Stimulated activated CD8-positive, alpha-beta memory T cell treated with anti-CD3 and anti-CD28 coated beads, Interleukin-2, amount 100 ng/mL, for 48 hours (primary cell): ENCODE data around the gene BCS1L.
"Not testable (repeated sequence)": the region's sequence is repeated elsewhere in the genome, so short reads cannot be mapped to it uniquely, and the experiment has no call there.

Experiments used
- DNase-seq, 2 donors: peaks; one replicate each; pipeline ENCODE4 v3.0.0-alpha.2; 2020; ENCODE audit warnings: low read depth in 2 of 2

BCS1L gene

DNA sequence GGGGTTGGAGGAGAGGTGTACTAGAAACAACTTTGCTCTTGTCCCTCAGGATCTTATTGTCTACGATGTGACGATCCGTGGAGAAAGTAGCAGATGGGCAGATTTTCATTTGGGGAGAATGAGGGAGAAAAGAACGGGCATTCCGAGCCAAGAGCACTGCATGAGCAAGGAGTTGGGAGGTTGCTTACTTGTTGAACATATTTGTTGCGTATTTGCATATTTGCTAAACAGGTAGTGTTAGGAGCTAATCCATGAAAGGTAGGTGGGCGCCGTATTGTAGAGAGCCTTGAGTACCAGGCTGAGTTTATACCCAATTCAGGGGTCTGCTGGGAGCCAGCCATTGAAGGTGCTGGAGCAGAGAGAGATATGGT lies 490 bp downstream of the BCS1L start:
- DNase-seq, result no peak

DNA sequence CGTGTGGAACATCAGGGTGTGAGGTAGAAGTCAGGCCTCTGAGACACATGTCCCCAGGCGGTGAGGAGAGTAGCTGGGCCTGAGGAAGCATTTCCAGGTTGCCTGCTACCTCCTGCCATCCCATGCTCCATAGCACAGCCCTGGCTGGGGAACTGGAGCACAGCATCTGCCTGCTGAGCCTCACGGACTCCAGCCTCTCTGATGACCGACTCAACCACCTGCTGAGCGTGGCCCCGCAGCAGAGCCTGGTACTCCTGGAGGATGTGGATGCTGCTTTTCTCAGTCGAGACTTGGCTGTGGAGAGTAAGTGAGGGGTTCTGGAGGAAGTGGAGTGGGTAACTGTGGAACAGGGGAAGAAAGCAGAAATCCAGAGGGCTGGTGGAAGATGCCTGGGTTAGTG lies 2.9 kb downstream of the BCS1L start:
- no peak for DNase-seq

DNA sequence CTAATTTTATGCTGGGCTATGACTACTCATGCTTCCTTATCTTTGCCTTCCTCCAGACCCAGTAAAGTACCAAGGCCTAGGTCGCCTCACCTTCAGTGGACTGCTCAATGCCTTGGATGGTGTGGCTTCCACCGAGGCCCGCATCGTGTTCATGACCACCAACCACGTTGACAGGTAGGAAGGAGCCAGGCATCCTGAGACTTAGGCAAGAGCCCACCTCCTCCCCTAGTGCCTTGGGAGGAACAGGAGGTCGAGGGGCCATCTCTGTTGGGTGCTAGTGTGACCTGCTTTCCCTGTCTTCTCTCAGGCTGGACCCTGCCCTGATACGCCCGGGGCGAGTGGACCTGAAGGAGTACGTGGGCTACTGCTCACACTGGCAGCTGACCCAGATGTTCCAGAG lies 3.3 kb downstream of the BCS1L start:
- DNase-seq, result no peak

DNA sequence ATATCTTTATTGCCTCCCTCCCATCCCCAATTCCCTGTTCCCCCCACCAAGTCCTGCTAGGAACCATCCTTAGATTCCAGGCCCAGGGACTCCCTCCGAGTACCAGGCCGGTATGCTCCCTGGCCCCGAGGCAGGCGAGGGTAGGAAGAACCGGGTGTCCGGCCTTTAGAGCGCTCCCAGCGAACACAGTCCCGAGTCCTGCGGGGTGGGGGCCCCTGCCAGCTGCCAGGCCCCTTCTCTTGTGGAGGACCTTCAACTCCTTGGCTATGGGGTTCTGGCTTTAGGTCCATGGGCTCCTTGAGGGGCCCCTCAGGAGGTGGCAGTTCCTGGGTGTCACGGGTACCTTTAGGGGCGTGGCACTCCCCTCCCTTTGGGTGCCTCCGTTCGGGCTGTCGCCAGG lies 4.4 kb downstream of the BCS1L start:
- DNase-seq, result no peak

DNA sequence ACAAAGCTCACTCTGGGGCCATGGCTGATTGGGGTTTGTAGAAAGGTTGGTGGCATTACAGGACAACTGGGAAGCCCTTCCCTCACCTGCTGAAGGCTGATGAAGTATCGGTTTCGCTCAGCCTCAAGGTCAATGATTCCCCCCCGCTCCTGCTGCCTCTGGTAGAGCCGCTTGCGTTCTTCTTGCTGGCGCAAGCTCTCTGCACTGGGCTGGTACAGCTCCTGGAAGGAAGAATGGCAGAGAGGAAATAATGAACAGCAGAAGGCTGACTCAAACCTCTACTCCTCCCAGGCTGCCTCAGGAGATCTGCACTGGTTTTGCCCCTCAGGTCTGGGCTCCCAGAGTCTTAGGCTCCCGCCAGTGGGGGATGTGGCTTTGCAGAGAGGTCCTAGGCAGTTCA lies 5.2 kb downstream of the BCS1L start:
- DNase-seq, result no peak

DNA sequence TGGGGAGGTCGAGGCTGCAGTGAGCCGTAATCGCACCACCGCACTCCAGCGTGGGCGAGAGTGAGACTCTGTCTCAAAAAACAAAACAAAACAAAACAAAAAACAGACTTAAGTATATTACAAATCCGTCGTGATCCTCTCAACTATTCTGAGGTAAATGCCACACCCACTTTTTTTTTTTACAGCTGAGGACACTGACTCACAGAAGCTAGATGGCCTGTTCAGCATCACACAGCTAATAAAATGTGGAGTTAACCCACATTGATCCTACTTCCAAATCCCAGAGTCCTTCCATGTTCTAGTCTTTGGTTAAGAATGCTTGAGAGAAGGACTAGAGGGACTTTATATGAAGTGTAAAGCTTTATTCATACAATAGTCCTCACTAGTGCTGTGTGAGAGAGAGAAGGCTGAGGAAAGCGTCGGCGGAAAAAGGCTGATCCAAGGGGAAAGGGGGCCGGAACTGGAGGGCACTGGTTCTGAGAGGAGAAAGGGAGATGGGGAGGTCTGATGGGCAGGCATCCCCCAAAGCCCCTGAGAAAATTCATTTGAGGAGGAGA lies 11.7 kb downstream of the BCS1L start:
- DNase-seq, result no peak

DNA sequence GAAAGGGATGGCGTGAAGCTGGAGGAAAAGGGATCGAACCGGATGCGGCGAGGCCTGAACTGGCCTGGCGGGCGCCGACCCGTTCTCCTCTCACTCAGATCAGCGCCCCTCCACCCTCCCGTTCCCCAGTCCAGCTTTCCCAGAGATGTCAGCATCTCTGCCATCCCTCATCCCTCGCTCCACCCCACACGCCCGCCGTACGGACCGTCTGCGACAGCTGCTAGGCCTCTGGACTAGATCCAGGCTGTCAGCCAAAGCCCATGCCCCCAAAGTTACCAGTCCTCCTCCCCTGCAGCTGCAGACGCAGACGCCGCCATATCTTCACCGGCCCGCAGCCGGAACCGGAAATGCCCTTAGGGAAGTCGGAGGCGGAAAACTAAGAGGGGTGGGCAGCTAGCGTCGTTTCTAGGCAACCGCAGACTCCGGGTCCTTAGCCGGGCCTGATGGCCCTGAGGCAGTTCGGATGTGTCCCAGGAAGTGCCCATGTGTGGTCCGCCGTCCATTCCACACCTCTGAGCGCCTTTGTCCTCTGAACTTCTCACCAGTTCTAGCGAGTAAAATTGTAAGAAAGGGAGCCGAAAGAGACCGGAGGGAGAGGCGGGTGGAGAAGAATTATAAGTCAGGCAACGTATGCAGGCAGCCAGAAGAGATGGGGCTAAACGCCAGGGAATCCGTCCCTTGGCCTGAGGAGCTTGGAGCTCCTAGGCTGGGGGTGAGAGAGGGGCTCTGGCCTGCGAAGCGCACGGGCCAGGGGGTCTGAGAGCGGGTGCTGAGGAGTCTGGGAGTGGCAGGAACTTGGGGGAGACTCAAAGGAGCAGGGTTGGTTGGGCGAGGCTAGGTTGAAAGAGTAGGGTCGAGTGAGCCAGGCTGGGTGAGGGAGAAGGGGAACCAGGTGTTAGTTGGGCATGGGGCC lies 12.4 kb downstream of the BCS1L start, which contains the start of the genes RNF25 and STK36:
Gene RNF25 (minus strand): TSS at position 349 of the 913 bp plus-strand sequence. CDS start 32 bp downstream, at position 317.
Gene STK36 (plus strand): TSS at position 433 of the 913 bp plus-strand sequence. CDS start 744 bp downstream, outside the sequence.
- peak; percentile 67 to 79 for DNase-seq

DNA sequence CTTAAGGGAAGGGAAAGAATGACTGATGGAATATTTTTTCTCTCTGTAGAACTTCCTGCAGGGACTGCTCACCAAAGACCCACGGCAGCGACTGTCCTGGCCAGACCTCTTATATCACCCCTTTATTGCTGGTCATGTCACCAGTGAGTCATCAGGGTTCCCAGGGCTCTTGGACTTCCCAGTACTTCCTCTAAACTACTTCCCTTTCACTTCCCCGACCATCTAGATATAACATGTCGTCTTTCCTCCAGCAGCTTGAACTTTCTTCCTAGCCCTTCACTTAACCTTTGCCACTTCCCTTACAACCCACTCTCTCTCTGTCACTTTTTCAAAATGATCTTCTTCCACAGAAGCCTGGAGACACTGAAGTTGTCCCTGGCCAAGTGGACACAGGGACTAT lies 19.6 kb downstream of the BCS1L start:
- DNase-seq, result no peak

DNA sequence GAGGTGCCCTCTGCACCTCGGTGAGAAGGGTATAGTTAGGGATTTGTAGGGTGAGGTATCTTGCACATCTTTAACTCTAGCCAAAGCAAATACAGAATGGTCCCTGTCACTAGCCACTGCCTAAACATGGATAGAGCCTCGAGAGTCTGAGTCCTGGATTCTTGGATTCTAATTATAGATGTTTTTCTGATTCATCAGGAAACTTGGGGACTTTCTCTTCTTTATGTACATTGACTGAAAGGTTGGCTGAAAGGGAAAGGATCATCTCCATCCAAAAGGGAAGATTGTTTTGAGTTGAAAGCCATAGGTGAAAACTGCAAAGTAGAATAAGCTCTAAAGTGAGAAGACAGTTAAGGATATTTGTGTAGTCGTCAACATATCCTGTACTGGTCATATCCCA lies 20.6 kb downstream of the BCS1L start:
- no peak for DNase-seq

DNA sequence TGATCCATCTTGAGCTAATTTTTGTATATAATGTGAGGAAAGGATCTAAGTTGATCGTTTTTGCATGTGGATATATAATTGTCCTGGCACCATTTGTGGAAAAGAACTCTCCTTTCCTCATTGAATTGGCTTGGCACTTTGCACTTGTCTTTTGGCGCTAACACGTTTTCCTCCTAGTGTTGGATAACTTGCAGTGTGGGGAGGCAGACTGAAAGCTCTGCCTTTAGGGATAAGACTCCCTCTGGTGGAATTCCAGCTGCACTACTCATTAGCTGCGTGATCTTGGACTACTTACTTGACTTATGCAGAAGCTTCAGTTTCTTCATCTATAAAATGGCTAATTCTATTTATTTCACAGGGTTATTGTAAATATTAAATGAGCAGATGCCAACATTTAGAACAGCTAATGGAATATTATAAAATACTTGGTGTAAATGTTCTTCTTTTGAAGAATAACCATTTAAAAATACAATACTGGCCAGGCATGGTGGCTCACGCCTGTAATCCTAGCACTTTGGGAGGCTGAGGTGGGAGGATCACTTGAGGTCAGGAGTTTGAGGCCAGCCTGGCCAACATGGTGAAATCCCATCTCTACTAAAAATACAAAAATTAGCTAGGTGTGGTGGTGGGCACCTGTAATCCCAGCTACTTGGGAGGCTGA lies 28.0 kb downstream of the BCS1L start:
- DNase-seq, result not testable (repeated sequence)

DNA sequence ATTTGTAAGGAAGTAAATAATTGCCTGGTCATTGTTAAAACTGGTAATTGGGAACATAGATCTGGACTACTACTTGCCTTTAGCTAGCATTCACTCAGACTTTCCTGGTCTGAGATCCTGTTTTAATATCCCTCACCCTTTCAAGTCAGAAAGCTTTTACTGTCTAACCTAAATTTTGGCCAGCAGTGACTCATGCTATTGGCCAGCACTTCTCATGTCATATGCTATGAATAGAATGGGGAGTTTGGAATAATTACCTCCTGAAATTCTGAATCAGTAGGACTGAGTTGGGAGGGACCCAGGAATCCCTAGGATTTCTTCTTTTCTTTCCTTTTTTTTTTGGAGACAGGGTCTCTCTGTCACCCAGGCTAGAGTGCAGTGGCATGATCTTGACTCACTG lies 31.8 kb downstream of the BCS1L start:
- no peak for DNase-seq

DNA sequence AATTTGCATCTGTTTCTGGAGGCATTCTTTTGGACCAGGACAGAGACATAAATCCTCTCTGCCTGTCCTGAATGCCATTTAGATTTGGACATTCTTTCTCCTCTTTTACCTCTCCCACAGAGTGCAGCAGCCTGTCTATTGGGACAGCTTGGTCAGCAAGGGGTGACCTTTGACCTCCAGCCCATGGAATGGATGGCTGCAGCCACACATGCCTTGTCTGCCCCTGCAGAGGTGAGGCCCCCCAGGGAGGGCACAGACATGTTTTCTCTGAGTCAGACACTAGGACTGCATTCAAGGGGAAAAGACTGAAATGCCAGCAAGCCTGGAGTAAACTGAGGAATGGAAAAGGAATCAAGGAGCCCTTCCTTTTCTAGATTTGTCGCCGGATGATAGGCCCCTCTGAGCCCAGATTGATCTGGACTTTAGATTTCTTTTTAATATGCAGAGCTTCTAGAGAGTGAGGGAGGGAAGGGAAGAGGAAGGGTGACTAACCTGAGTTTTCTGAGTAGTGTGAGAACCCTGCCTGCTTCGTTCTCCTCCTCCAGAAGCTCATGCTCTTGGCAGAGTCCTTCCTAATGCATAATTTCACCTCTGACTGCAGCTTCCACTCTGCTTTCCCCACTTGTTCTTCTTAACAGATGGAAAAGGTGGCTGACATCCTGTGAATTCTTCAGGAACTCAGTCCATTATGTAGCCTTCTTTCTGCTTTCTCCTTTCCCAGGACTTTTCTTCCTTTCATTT lies 35.1 kb downstream of the BCS1L start:
- no peak for DNase-seq

DNA sequence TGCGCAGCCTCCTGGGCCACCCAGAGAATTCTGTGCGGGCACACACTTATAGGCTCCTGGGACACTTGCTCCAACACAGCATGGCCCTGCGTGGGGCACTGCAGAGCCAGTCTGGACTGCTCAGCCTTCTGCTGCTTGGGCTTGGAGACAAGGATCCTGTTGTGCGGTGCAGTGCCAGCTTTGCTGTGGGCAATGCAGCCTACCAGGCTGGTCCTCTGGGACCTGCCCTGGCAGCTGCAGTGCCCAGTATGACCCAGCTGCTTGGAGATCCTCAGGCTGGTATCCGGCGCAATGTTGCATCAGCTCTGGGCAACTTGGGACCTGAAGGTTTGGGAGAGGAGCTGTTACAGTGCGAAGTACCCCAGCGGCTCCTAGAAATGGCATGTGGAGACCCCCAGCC lies 39.4 kb downstream of the BCS1L start:
- DNase-seq, result no peak

DNA sequence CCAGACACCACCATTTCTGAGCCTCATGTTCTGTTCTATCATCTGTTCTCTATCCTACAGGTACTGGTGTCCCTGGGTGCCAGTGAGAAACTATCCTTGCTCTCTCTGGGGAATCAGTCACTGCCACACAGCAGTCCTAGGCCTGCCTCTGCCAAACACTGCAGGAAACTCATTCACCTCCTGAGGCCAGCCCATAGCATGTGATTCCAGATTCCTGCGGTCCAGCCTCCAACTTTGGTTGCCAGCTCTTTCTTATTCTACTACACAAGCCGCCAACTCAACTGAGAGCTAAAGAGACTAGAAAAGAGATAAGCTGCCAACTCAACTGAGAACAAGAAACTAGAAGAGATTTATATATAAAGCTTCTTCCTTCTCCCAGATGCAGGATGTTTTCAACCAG lies 42.3 kb downstream of the BCS1L start:
- no peak for DNase-seq

DNA sequence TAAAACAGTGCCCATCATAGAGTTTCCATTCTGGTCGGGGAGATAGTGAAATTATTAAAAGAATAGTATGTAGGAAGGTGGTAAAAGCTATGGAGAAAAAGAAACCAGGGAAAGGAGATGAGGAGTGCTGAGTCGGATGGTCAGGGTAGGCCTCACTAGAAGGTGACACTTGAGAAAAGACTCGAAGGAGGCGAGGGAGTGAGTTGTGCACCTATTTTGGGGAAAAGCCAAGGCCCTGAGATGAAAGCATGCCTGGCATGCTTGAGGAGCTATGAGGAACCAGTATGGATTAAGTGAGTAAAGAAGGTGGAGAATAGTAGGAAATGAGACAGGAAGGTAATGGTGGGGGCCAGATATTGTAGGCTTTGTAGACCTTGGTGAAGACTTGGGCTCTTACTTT lies 43.9 kb downstream of the BCS1L start:
- DNase-seq, result no peak

DNA sequence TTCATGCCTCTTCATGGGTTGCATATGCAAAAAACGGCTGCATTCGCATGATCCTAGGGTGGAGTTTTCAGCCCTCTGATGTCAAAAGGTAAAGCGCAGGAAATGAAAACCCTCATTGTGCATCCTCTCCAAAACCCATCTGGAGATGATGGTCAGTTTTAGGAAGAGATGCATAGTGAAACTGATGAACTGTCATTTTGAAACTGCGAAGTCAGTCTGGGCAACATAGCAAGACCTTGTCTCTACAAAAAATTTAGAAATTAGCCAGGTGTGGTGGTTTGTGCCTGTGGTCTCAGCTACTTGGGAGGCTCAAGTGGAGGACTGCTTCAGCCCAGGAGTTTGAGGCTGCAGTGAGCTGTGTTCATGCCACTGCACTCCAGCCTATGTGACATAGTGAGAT lies 48.6 kb downstream of the BCS1L start:
- no peak for DNase-seq

DNA sequence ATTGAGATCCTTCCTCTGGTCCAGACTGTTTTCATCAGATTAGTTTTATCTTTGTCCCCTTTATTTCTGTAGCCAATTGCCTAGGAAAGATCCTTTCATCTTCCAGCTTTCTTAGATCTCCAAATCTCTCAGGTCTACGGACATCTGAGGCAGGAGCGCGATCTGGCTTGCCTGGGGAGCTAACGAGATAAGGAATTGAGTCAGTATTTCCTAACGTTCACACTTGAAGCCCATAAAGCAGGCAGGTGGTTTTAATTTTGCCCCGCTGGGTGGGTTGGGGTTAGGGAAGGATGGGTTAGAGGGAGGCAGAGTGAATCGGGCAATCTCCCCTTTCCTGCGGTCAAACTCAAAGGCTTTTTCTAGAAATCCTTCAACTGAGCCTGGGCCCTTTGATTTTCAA lies 50.4 kb downstream of the BCS1L start:
- no peak for DNase-seq

DNA sequence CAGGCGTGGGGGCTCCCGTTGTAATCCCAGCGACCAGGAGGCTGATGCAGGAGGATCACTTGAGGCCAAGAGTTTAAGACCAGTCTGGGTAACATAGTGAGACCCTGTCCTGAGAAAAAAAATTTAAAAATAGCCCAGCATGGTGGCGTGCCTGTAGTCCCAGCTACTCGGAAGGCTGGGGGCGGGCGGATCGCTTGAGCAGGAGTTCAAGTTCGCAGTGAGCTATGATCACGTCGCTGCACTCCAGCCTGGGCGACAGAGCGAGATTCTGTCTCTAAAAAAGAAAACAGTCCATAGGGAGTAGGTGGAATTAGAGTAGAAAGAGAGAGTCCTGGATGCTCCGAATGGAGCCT lies 50.8 kb downstream of the BCS1L start:
- no peak for DNase-seq

DNA sequence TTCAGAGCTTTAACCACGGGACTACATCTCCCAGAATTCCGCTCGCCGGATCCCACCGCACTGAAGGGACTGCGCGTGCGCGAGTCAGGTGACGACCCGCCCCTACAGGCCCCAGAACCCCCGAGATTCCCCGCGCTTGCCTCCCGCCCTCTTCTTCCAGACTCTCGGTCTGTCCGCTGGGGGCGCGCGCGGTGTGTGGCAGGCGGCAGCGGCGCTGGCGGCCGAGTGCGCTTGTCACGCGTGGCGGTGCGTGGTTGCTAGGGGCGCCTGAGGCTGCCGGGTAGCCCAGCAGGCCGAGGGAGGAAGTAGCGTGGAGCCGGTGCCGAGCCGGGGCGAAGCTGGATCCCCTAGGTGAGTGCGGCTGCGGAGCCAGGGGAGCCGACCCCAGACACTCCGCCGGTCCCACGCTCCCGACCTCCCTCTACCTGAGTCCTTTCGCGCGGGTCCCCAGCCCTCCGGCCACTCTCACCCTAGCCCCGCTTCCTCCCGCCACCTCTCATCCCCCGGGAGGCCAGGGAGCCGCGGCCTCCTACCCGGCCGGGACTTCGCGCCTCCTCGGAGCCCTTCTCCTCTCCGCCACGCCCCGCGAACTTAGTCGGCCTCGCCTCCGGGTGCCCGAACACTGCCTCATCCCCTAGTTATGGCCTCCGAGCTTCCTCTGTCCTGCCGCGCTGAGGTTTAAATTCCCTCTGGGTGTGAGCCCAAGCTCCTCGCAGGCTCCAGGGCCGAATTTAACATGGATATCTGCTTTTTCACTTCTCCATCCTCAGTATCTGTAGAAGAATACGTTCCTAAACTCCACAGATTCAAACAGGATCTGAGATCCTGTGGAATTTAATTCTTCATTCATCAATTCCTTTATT lies 51.4 kb downstream of the BCS1L start, which contains the start of gene TTLL4:
Gene TTLL4 (plus strand): TSS at position 149 of the 863 bp plus-strand sequence. CDS start 26,842 bp downstream, outside the sequence.
- DNase-seq, result peak; percentile 97 to 99

DNA sequence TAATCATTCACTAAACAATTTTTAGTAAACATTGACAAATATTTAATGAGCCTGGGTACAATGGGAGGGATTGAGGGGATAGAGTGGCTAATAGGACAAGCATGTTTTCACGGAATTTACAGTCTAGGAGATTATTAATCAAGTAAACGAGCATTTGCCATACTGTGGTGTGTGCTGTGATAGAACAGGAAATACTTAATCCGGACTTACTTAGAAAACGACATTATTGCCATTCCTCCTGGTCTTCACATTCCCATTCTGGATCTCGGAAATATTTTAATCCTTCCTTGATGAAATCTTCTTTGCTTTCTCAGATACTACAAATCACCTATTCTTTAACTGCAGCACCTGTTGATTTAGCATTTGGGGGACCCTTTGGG lies 52.1 kb downstream of the BCS1L start:
- no peak for DNase-seq
